HG03135 (cell line): ENCODE results near the gene RPN2.

Source experiments
- ATAC-seq: cut with Tn5 transposase; IDR thresholded peaks from one replicate; pipeline ENCODE4 v1.9.1; 2021; ENCODE audit warnings: mild to moderate bottlenecking, moderate library complexity; ENCODE audit not compliant: unreplicated experiment

Gene RPN2

GRCh38 chr20:37263686-37264085 is 84.6 kb downstream of the RPN2 start:
- ATAC-seq: no peak

DNA sequence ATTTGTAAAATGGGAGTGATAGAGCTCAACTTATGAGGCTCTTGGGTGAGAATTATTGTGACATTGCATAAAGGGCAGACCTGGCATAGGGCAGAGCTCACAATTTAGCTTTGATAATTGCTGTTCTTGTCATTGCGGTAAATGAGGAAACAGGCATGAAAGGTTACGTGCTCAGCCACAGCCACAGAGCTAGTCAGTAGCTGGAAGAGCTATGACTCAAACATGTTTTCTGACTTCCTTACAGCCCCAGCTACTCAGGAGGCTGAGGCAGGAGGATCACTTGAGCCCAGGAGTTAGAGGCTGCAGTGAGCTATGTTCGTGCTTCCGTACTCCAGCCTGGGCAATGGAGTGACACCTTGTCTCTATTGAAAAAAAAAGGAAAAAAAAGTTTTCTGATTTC is 86.0 kb downstream of the RPN2 start:
- no peak for ATAC-seq

GRCh38 chr20:37266940-37267666 is 88.0 kb downstream of the RPN2 start:
- ATAC-seq: no peak

DNA sequence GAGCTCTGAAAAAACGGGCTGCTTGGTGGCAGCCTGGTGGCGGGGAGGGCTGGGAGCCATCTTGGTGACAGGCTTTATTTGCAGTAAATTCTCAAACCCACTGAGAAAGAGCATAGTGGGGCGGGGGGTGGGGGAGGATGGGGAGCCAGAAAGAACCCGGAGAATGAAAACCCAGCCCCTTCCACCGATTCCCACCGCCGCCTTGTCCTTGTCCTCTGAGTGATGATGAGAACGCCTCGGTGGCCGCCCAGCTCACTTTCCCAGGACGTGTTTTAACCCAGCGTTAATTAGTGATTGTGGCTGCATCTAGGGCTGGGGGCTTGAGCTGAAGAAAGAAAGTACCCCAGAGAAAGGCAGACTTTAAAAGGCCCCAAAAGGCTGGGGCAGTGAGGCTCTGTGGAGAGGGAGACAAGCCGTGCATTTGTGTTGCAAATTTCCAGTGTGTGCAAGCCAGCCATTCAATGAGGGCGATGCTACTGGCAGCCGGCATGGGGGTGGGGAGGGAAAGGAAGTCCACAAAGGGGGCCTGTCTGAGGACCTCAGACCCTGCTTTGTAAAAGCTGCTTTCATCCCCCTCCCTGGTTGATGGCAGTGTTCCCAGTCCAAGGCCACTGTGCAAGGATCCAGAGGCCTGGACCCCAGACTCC is 88.7 kb downstream of the RPN2 start:
- ATAC-seq: no peak

DNA sequence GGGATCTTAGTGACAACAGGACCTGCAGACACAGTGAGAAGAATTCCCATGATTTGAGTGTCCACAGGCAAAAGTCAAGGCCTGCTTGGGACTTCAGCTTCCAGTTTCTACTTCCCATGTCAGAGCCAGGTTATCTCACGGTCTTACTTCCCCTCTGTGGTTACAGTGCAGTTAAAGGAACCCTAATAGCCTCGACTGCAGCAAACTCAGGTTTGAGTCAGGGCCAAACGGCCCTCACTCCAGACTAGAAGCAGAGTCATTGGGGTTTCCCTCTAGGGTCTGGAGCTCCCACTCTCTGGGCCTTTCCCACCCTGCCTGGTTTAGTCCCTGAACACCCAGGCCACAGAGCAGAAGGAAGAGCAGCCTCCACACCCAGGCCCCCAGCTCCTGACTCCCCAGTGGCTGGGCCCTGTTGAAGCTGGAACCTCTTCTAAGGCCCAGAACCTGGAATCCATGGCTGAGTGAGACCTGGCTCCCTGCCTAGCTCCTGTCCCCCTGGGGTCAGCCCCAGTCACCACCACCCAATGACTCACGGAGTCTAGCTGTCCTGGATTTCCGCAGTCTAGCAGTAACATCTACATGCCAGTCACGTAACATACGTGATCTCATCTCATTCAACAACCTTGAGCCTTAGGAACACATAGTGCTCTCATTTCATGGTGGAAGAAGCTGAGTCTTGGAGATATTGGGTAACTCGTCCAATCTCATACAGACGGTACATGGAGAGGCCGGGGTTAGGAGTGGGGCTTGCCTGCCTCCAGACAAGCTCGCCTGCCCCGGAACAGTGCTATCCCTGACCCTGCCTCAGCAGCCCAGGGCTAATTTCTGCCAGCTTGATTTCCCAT is 91.7 kb downstream of the RPN2 start:
- ATAC-seq: no peak

DNA sequence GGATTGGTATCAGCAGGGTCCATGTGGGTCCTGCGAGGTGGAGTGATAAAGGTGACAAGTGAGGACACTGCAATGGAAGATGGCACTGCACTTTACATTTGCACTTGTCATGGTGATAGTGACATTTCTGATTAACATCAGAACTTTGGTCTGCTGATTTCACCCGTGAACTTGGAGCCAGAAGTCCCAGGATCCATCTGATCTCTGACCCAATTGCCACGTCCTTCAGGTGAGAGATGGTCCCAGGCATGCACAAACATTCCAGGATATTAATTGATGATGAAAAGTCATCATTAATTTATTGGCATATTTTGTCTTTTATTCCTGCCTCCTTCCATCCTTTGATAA is 92.3 kb downstream of the RPN2 start:
- ATAC-seq: no peak

DNA sequence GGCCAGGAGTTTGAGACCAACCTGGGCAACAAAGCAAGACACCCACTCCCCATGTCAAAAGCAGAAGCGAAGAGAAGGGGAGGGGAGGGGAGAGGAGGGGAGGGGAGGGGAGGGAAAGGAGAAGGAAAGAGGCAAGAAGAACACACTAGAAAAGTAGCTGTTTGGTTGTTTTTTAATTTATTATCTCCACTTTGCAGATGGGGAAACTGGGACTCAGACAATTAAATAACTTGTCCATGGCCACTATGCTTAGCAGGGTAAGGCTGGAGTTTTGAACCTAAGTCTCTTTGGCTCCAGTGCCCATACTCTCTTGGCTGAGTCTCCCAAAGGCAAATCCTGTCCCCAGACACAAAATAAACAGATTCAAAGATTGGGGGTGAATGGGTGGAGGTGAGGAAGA is 94.9 kb downstream of the RPN2 start:
- ATAC-seq: no peak

DNA sequence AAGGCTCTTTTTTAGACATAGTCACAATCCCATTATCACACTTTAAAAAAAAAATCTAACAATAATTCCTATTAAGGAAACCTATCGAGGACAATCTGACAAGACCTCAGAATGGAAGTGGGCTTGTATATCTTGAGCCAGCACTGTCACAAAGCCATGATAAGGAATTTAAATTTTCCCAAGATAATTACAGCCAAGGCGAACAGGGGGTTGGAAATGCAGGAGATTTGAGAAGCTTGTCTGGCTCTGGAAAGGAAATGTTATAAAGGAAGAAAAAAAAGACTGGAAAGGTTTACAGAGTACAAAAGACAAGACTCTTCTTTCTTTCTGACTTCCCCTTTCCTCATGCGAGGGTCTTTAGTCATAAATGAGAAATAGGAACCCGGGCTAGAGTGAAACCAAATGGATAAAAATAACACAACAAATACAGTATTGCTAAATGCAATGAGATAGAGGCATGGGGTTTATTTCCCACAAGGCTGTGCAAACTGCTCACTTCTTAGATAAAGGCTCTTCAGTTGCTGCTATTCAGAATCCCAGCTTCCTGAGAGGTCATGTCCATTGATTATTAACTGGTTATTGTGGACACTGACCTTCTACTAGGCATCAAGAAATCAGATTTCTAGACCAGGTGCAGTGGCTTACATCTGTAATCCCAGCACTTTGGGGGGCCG is 95.9 kb downstream of the RPN2 start:
- ATAC-seq: no peak

DNA sequence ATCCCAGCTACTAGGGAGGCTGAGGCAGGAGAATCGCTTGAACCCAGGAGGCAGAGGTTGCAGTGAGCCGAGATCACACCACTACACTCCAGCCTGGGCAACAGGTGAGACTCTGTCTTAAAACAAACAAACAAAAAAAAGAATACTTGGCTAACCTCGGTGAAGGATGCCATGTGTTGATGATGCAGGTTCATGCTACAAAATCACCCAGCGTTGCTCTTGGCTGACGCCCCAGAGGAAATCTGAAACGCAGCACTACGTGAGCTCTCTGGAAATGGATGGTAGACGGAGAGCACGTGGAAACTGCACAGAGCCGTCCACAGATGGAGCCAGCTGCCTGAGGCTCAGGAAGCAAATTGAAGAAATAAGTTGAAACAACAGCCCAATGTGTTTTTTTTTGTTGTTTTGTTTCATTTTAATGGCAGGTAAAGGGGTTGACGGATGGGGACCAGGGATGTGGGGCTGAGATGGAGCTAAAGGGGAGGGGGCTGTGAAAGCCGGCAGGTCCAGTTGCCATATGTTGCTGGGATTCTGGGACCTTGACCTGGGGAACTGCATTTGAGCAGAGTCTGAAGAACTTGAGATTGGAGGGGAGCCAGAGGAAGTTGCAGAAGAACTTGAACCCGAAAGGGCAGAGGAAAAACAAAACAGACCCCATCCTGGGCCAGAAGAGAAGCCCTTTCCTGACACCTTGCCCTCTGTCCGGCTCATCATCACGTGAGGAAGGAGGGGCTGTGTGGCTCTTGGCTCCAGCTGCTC is 97.5 kb downstream of the RPN2 start:
- ATAC-seq: no peak

- no peak for ATAC-seq
Observed at GRCh38 chr20:37277253-37277593, 98.1 kb downstream of the RPN2 start.

- ATAC-seq: no peak
Observed at GRCh38 chr20:37278966-37279590, 99.9 kb downstream of the RPN2 start.

- no peak for ATAC-seq
Observed at GRCh38 chr20:37279820-37280219, 100.7 kb downstream of the RPN2 start.

DNA sequence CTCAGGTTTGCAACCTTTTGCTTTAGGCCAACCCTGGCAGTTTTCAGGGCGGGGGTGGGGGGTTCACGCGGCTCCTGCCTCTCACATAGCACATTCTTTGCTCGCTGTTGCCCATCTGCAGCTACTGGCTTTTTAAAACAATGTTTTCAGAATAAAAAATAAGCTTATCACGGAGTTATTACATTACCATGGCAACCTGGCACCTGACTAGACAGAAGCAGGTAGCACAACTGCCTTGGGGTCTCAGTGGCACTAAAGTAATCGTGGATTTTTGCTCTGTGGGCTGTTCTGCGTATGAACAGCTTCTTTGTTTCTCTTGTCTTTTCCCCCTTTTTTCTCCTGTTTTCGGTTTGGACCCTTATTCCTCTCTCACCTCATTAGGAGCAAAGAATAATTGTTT is 101.3 kb downstream of the RPN2 start:
- no peak for ATAC-seq

GRCh38 chr20:37282556-37282955 is 103.4 kb downstream of the RPN2 start:
- no peak for ATAC-seq

- ATAC-seq: no peak
Observed at GRCh38 chr20:37283530-37284195, 104.5 kb downstream of the RPN2 start.

- ATAC-seq: no peak
Observed at GRCh38 chr20:37284691-37285161, 105.6 kb downstream of the RPN2 start.

GRCh38 chr20:37285664-37286374 is 106.7 kb downstream of the RPN2 start:
- no peak for ATAC-seq

DNA sequence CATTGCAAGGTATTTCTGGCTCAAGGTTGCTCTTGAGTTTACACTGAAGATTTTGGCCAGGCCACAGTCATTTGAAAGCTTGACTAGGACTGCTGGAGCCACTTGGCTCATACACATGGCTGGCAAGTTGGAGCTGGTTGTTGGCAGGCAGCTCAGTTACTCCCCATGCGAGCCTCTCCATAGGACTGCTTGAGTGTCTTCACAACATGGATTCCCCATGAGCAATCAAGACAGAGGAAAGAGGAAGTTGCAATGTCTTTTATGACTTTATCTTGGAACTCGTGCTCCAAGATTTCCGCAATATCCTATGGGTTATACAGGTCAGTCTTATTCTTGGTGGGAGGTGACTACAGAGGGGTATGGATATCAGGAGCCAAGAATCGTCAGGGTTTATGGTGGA is 109.0 kb downstream of the RPN2 start:
- ATAC-seq: no peak
